A549 treated with RU486 at 1 μM for 4 hours (cell line): ENCODE data around the gene ITGA1. TPM values are rescaled to one million over a fixed set of nuclear protein-coding genes. Genes with fewer than 3 reads are reported as not detected.

Source experiments
- total RNA-seq: library from RNA; stranded (reverse); fragments of 200-300 nt; extraction: Qiagen RNA extraction; gene quantifications from 5 replicates; pipeline ENCODE4 v1.2.3, GENCODE V29; 2022; ENCODE audit warnings: low read depth

ITGA1 gene
- 1.0 to 1.6 TPM (median 1.5 TPM) in 5 replicates for total RNA-seq

GRCh38 chr5:52787600-52788504 lies at the start of gene ITGA1, which contains the start of gene PELO:
Gene ITGA1, plus strand, starts transcription at chr5:52787916. Its CDS starts 438 bp downstream, at chr5:52788354.
Gene PELO, plus strand, starts transcription at chr5:52787916. Its CDS starts 12,479 bp downstream, at chr5:52800395.

GRCh38 chr5:52989025-52989780 lies 201.5 kb downstream of the ITGA1 start, which contains the start of gene ITGA2:
Gene ITGA2, plus strand, starts transcription at chr5:52989352. Its CDS starts 117 bp downstream, at chr5:52989469.

Other genes starting within 250 kb of the ITGA1 start
- gene PELO, start within 50 bp of the ITGA1 start, total RNA-seq = 17.0 to 25.5 TPM (median 19.6 TPM) in 5 replicates
- gene ITGA2, start 201.4 kb downstream of the ITGA1 start, total RNA-seq = 16.6 to 32.9 TPM (median 29.0 TPM) in 5 replicates